Parathyroid adenoma (tissue), 2 donors: ENCODE measurements around the gene M1AP.
A peak's percentile ranks its signal among the peaks of the same experiment; 100 is the strongest.

Source experiments
- H2AFZ ChIP-seq: fragments of 300-600 bp; sonication (generic); one replicate; pipeline ENCODE4 v1.7.0; 2017; ENCODE audit warnings: antibody characterized with exemption, mild to moderate bottlenecking
- H3K27ac ChIP-seq: fragments of 300-600 bp; sonication (generic); one replicate; pipeline ENCODE4 v1.7.0; 2017
- H3K27me3 ChIP-seq: fragments of 300-600 bp; sonication (generic); one replicate; pipeline ENCODE4 v1.7.0; 2017; ENCODE audit warnings: low read length; ENCODE audit not compliant: control insufficient read depth, insufficient read depth
- H3K36me3 ChIP-seq: fragments of 300-600 bp; sonication (generic); one replicate; pipeline ENCODE4 v1.7.0; 2017; ENCODE audit warnings: low read length; ENCODE audit not compliant: control insufficient read depth, insufficient read depth
- H3K4me1 ChIP-seq: fragments of 300-600 bp; sonication (generic); one replicate; pipeline ENCODE4 v1.7.0; 2017; ENCODE audit warnings: control low read depth
- H3K4me2 ChIP-seq: fragments of 300-600 bp; sonication (generic); one replicate; pipeline ENCODE4 v1.7.0; 2017; ENCODE audit warnings: low read length
- H3K4me3 ChIP-seq: fragments of 300-600 bp; sonication (generic); one replicate; pipeline ENCODE4 v1.7.0; 2017; ENCODE audit warnings: low read depth, low read length
- H3K79me2 ChIP-seq: fragments of 300-600 bp; sonication (generic); one replicate; pipeline ENCODE4 v1.7.0; 2017; ENCODE audit warnings: control low read depth
- H3K9ac ChIP-seq: fragments of 300-600 bp; sonication (generic); one replicate; pipeline ENCODE4 v1.7.0; 2017; ENCODE audit warnings: mild to moderate bottlenecking
- H3K9me3 ChIP-seq: fragments of 300-600 bp; sonication (generic); one replicate; pipeline ENCODE4 v1.7.0; 2017; ENCODE audit warnings: low read length; ENCODE audit not compliant: control insufficient read depth
- CTCF ChIP-seq: fragments of 300-600 bp; sonication (generic); IDR thresholded peaks from one replicate; pipeline ENCODE4 v1.7.0; 2017; ENCODE audit warnings: antibody characterized with exemption, mild to moderate bottlenecking
- donor health status: primary hyperparathyroidism.

M1AP gene

GRCh38 chr2:74659462-74659861 lies 11.3 kb upstream of the M1AP start:
- no peak for TF ChIP-seq CTCF
- no peak overlapping the region for H3K27ac ChIP-seq

DNA sequence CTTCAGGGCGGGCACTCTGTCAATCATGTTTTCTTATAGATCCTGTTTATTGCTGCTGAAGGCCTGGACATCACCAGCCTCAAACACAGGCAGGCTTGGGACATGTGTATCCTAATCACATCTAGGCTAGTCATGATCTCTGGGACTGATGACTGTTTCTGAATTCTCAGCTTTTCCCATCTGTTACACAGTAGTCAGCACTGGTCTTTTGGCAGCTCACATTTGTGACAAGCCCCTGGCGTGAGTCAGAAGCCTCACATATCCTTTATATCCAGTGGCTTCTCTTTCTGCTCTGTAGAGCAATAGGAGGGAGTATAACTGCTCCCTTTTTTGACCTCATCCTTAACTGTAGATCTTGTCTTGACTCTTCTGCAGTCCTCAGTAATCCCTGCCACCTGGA lies 10.4 kb upstream of the M1AP start:
- Histone ChIP-seq H3K4me3 (no peak overlapping the region), H2AFZ (no peak overlapping the region), H3K36me3 (no peaks in the 10 kb centered on the region), H3K27ac (no peak overlapping the region), H3K4me2 (no peak overlapping the region), H3K9me3 (no peaks in the 10 kb centered on the region), H3K79me2 (peaks cover 2% of the 10 kb centered on the region), H3K4me1 (no peaks in the 10 kb centered on the region), H3K27me3 (no peaks in the 10 kb centered on the region), H3K9ac (no peak overlapping the region)
- no peak for TF ChIP-seq CTCF

More at GRCh38 chr2:74659462-74659861, 11.3 kb upstream of the M1AP start:
- H3K27me3 ChIP-seq: no peaks in the 10 kb centered on the region
- no peak overlapping the region for H3K9ac ChIP-seq
- H3K4me1 ChIP-seq: no peaks in the 10 kb centered on the region
- no peaks in the 10 kb centered on the region for H3K36me3 ChIP-seq
- H2AFZ ChIP-seq: no peak overlapping the region
- no peaks in the 10 kb centered on the region for H3K9me3 ChIP-seq
- peaks cover 2% of the 10 kb centered on the region for H3K79me2 ChIP-seq
- H3K4me2 ChIP-seq: no peak overlapping the region
- no peak overlapping the region for H3K4me3 ChIP-seq

GRCh38 chr2:74655579-74655978 lies 7.4 kb upstream of the M1AP start:
- H3K9me3 ChIP-seq: no peaks in the 10 kb centered on the region
- no peak for TF ChIP-seq CTCF

DNA sequence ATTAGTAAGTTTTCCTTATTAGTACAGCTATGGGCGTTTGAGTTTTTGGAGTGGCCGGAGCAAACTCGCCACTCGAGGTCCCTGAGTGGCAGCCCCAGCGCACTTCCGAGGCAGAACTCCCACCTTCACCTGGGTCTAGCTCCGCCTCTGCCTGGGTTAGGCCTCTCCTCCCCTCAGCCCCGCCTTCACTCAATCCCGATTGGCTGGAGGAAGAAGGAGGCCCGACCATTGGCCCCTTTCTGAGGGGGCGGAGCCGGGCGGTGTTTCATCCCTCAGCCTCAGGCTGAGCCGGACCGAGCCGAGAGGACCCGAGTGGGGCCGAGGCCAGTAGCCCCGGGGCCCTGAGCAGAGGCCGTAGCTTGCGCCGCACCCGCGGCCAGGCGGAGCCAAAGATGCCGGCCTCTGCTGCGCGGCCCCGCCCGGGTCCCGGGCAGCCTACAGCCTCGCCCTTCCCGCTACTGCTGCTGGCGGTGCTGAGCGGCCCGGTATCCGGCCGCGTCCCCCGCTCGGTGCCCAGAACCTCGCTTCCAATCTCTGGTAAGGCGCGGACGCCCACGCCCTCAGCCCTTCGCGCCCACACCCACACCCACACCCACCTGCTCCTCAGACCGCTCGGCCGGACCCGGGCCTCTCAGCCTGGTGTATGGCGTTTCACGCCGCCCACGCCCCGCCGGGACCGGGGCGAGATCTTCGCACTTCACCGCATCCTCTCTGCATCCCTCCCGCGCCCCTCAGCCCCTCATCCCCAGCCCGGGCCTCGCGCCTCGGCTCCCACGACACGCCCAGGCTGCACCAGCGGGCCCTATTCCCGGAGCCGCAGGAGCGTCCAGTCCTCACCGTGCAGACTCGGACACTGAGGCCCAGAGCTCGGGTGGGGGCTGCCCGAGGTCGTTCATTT lies 6.1 kb upstream of the M1AP start, which contains the start of gene SEMA4F:
TSS of gene SEMA4F (plus strand) at position 263 of the 898 bp plus-strand sequence. CDS start at position 393, 130 bp downstream.
- Histone ChIP-seq H3K4me2 (peak within 1 kb of the TSS; percentile 86), H3K9me3 (no peaks in the 10 kb centered on the region), H3K4me1 (no peaks in the 10 kb centered on the region), H2AFZ (peak within 1 kb of the TSS; percentile 68), H3K36me3 (no peaks in the 10 kb centered on the region), H3K4me3 (peak within 1 kb of the TSS; percentile 65), H3K27ac (no peak within 1 kb of the TSS), H3K79me2 (peaks cover 2% of the 10 kb centered on the region), H3K27me3 (no peaks in the 10 kb centered on the region), H3K9ac (no peak within 1 kb of the TSS)
- TF ChIP-seq CTCF: peak; percentile 9

More at GRCh38 chr2:74655579-74655978, 7.4 kb upstream of the M1AP start:
- Histone ChIP-seq H3K4me3 (no peak overlapping the region), H2AFZ (no peak overlapping the region), H3K79me2 (peaks cover 2% of the 10 kb centered on the region), H3K4me2 (no peak overlapping the region), H3K36me3 (no peaks in the 10 kb centered on the region), H3K27me3 (no peaks in the 10 kb centered on the region), H3K4me1 (no peaks in the 10 kb centered on the region), H3K27ac (no peak overlapping the region), H3K9ac (no peak overlapping the region)
